ENCODE data around the gene WFDC2. TPM values are rescaled to one million over a fixed set of nuclear protein-coding genes. Genes with fewer than 3 reads are reported as not detected.
"Not testable (repeated sequence)": the region's sequence is repeated elsewhere in the genome, so short reads cannot be mapped to it uniquely, and the experiment has no call there.

Gene WFDC2
- total and polyA plus RNA-seq, 7 donors, result 0.22 to 0.74 (median 0.38) TPM; not detected in 3

- H3K27ac ChIP-seq, result no peak overlapping the region
- H3K4me3 ChIP-seq, result no peak overlapping the region
- ATAC-seq (no peak), DNase-seq (no peak)
- intact Hi-C loops (cut with DNase I), result no loop called here
- H3K27me3 ChIP-seq (ENCODE audit: insufficient read depth in 3 of 3, low read length in 2 of 3), result peaks cover 3 to 66% (median 12%) of the 10 kb centered on the region in 3 donors
- no peaks in the 10 kb centered on the region for H3K9me3 ChIP-seq
- peaks cover 18% of the 10 kb centered on the region for H3K4me1 ChIP-seq
- WGBS, 3 donors, result 21 to 37% (median 30%) methylated on average over 3 of the region's 3 CpGs
- TF ChIP-seq CTCF (IDR thresholded peaks at IDR 0.05), result no peak
- no peaks in the 10 kb centered on the region for H3K36me3 ChIP-seq (ENCODE audit: insufficient read depth in 1 of 2, low read depth in 1 of 2)
Observed at GRCh38 chr20:45467861-45468260, 1.7 kb upstream of the WFDC2 start.

GRCh38 chr20:45470262-45470931 lies 844 bp downstream of the WFDC2 start:
- Histone ChIP-seq H3K4me3 (peak overlapping the region; percentile 61), H3K9me3 (no peaks in the 10 kb centered on the region), H3K4me1 (peaks cover 18% of the 10 kb centered on the region), H3K36me3 (ENCODE audit: insufficient read depth in 1 of 2, low read depth in 1 of 2) (no peaks in the 10 kb centered on the region), H3K27ac (no peak overlapping the region), H3K27me3 (ENCODE audit: insufficient read depth in 3 of 3, low read length in 2 of 3) (peaks cover 0 to 83% (median 12%) of the 10 kb centered on the region in 3 donors)
- DNase-seq (peak; percentile 23 to 59), ATAC-seq (peak; percentile 36 to 68 (median 52))
- WGBS, 3 donors, result 0 to 1% (median 1%) methylated on average over 47 to 50 of the region's 50 CpGs
- intact Hi-C loops (cut with DNase I), result no loop called here
- TF ChIP-seq CTCF (IDR thresholded peaks at IDR 0.05), result no peak

GRCh38 chr20:45470937-45471336 lies 1.4 kb downstream of the WFDC2 start:
- WGBS, 3 donors, result 16 to 22% (median 18%) methylated on average over 10 of the region's 10 CpGs
- Histone ChIP-seq H3K9me3 (no peaks in the 10 kb centered on the region), H3K27me3 (ENCODE audit: insufficient read depth in 3 of 3, low read length in 2 of 3) (peaks cover 0 to 85% (median 12%) of the 10 kb centered on the region in 3 donors), H3K36me3 (ENCODE audit: insufficient read depth in 1 of 2, low read depth in 1 of 2) (no peaks in the 10 kb centered on the region), H3K4me3 (peak overlapping the region; percentile 61), H3K4me1 (peaks cover 18% of the 10 kb centered on the region), H3K27ac (no peak overlapping the region)
- intact Hi-C loops (cut with DNase I), result no loop called here
- DNase-seq (no peak), ATAC-seq (no peak)
- TF ChIP-seq CTCF (IDR thresholded peaks at IDR 0.05), result peak; percentile 3

- H3K36me3 ChIP-seq (ENCODE audit: insufficient read depth in 1 of 2, low read depth in 1 of 2); ATAC-seq; DNase-seq; H3K27ac ChIP-seq; H3K9me3 ChIP-seq; intact Hi-C loops (cut with DNase I); H3K4me3 ChIP-seq: not testable (repeated sequence)
- WGBS, 3 donors, result 64 to 90% (median 68%) methylated on average over 2 to 3 of the region's 3 CpGs
- peaks cover 18% of the 10 kb centered on the region for H3K4me1 ChIP-seq
- H3K27me3 ChIP-seq (ENCODE audit: insufficient read depth in 3 of 3, low read length in 2 of 3), result peaks cover 0 to 82% (median 12%) of the 10 kb centered on the region in 3 donors
Observed at GRCh38 chr20:45472286-45472685, 2.7 kb downstream of the WFDC2 start.

- H3K27ac ChIP-seq; H3K9me3 ChIP-seq; H3K36me3 ChIP-seq (ENCODE audit: insufficient read depth in 1 of 2, low read depth in 1 of 2); H3K4me3 ChIP-seq; ATAC-seq; intact Hi-C loops (cut with DNase I); H3K4me1 ChIP-seq; DNase-seq: not testable (repeated sequence)
- H3K27me3 ChIP-seq (ENCODE audit: insufficient read depth in 3 of 3, low read length in 2 of 3), result peaks cover 0 to 57% (median 0%) of the 10 kb centered on the region in 3 donors
- 79 to 83% (median 81%) methylated on average over 7 of the region's 7 CpGs for WGBS, 3 donors
Observed at GRCh38 chr20:45477530-45478148, 8.1 kb downstream of the WFDC2 start.
